ENCODE results near the gene NTF4.

NTF4 gene

DNA sequence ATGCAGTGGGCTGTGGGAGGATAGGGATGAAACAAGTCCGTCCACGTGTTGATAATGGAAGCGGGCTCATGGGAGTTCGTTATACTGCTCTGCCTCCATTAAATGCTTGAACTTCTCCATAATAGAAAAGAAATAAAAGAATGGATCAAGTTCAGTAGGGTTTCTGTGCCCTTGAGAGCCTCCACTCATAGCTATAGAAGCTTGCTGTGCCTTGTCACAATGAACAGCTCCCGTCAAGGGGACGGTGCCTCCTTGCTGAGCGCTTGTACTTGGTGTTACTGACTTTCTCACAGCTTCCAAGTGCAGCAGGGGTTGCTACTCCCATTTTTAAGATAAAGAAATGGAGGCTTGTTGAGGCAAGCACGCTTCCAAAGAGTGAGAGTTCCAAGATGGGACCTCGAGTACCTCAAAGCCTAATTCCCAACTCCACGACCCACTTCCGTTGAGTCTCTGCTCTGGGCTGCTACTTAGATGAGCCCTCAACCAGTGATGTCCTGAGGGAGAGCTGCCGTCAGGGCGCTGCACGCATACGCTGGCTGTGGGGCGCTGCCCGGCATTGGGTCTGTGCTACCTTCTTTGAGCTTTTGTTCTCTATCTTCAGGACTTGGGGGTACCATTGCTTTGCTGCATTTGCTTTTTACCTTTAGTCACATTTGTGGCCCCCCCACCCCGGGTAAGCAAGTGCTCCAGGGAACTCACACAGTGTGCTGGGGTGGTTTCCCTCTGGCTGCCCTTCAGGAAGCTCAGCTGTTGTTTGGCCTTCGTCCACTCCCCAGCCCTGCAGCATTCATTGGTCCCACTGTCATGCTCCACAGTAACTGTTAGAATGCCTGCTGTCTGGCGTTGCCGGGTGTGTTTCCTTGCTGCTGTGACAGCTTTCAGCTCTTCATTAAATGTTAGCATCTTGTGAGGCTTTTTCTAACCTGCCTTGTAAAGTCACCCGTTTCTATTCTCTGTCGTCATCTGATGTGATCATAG lies 30.2 kb upstream of the NTF4 start:
- no peak for TF ChIP-seq FOXP2 (optimal IDR thresholded peaks at IDR 0.05; ENCODE audit: borderline replicate concordance, extremely low read depth, extremely low read length, insufficient read depth)
- TF ChIP-seq TAF1 (IDR thresholded peaks at IDR 0.05; ENCODE audit: borderline replicate concordance, insufficient read depth, low read length): no peak
- TF ChIP-seq POLR2AphosphoS5 (IDR thresholded peaks at IDR 0.05; ENCODE audit: low read depth, low read length): peak; percentile 52
- TF ChIP-seq REST (IDR thresholded peaks at IDR 0.05; ENCODE audit: insufficient read depth in 1 of 2, low read depth in 2 of 2, low read length in 2 of 2): no peak
- TF ChIP-seq SIN3A (IDR thresholded peaks at IDR 0.05; ENCODE audit: borderline replicate concordance, insufficient read depth, low read length): no peak

DNA sequence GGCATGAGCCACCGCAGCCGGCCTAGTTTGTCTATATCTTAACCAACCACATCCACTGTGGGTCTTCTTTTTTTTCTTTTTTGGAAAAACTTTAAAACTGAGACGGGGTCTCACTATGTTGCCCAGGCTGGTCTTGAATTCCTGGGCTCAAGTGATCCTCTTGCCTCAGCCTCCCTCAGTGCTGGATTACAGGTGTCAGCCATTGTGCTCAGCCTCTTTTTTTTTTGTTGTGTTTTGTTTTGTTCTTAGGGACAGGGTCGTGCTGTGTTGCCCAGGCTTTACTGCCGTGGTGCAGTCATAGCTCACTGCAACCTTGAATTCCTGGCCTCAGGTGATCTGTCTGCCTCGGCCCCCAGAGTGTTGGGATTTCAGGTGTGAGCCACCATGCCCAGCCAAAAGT lies 28.1 kb upstream of the NTF4 start:
- TF ChIP-seq FOXP2 (optimal IDR thresholded peaks at IDR 0.05; ENCODE audit: borderline replicate concordance, extremely low read depth, extremely low read length, insufficient read depth): no peak
- TF ChIP-seq TAF1 (IDR thresholded peaks at IDR 0.05; ENCODE audit: borderline replicate concordance, insufficient read depth, low read length): no peak
- TF ChIP-seq REST (IDR thresholded peaks at IDR 0.05; ENCODE audit: insufficient read depth in 1 of 2, low read depth in 2 of 2, low read length in 2 of 2): no peak
- TF ChIP-seq POLR2AphosphoS5 (IDR thresholded peaks at IDR 0.05; ENCODE audit: low read depth, low read length): no peak
- TF ChIP-seq SIN3A (IDR thresholded peaks at IDR 0.05; ENCODE audit: borderline replicate concordance, insufficient read depth, low read length): no peak

GRCh38 chr19:49091391-49092038 lies 26.9 kb upstream of the NTF4 start:
- no peak for TF ChIP-seq REST (IDR thresholded peaks at IDR 0.05; ENCODE audit: insufficient read depth in 1 of 2, low read depth in 2 of 2, low read length in 2 of 2)
- TF ChIP-seq POLR2AphosphoS5 (IDR thresholded peaks at IDR 0.05; ENCODE audit: low read depth, low read length): no peak
- TF ChIP-seq TAF1 (IDR thresholded peaks at IDR 0.05; ENCODE audit: borderline replicate concordance, insufficient read depth, low read length): no peak
- no peak for TF ChIP-seq FOXP2 (optimal IDR thresholded peaks at IDR 0.05; ENCODE audit: borderline replicate concordance, extremely low read depth, extremely low read length, insufficient read depth)
- no peak for TF ChIP-seq SIN3A (IDR thresholded peaks at IDR 0.05; ENCODE audit: borderline replicate concordance, insufficient read depth, low read length)

DNA sequence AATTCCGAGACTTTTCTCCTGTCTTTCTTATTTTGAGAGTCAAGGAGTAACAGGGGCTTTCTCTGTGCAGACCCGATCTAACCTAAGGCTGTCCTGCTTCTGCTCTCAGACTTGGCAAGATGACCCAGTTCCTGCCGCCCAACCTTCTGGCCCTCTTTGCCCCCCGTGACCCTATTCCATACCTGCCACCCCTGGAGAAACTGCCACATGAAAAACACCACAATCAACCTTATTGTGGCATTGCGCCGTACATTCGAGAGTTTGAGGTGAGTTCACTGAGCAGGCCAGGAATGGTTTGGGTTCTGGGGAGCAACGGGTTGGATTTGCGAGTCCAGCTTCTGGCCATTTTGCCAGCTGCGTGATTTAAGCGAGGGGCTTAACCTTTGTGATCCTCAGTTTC lies 21.7 kb upstream of the NTF4 start:
- TF ChIP-seq SIN3A (IDR thresholded peaks at IDR 0.05; ENCODE audit: borderline replicate concordance, insufficient read depth, low read length) (no peak), POLR2AphosphoS5 (IDR thresholded peaks at IDR 0.05; ENCODE audit: low read depth, low read length) (no peak), REST (IDR thresholded peaks at IDR 0.05; ENCODE audit: insufficient read depth in 1 of 2, low read depth in 2 of 2, low read length in 2 of 2) (no peak), FOXP2 (optimal IDR thresholded peaks at IDR 0.05; ENCODE audit: borderline replicate concordance, extremely low read depth, extremely low read length, insufficient read depth) (no peak), TAF1 (IDR thresholded peaks at IDR 0.05; ENCODE audit: borderline replicate concordance, insufficient read depth, low read length) (no peak)

All from PFSK-1 (cell line).